Measurements from ENCODE around the gene KIF26B.

GRCh38 chr1:245108909-245109308 is 45.9 kb upstream of the KIF26B start:
- TF ChIP-seq ZNF331 (CRISPR knock-in tag; IDR thresholded peaks at IDR 0.05; ENCODE audit: low read depth), result no peak
- no peak for TF ChIP-seq CTCF (conservative IDR thresholded peaks at IDR 0.05; ENCODE audit: low read depth in 2 of 2)
- TF ChIP-seq STAT1 (IDR thresholded peaks at IDR 0.05; ENCODE audit: unreplicated experiment), result no peak
- TF ChIP-seq POLR2AphosphoS5 (IDR thresholded peaks at IDR 0.05; ENCODE audit: low read depth), result no peak
- TF ChIP-seq EZH2 (IDR thresholded peaks at IDR 0.05; ENCODE audit: low read depth, unreplicated experiment), result no peak
- TF ChIP-seq REST (IDR thresholded peaks at IDR 0.05; ENCODE audit: unreplicated experiment), result no peak
